ENCODE measurements around the gene BCAT1.
"Not testable (repeated sequence)": the region's sequence is repeated elsewhere in the genome, so short reads cannot be mapped to it uniquely, and the experiment has no call there.

The BCAT1 gene

DNA sequence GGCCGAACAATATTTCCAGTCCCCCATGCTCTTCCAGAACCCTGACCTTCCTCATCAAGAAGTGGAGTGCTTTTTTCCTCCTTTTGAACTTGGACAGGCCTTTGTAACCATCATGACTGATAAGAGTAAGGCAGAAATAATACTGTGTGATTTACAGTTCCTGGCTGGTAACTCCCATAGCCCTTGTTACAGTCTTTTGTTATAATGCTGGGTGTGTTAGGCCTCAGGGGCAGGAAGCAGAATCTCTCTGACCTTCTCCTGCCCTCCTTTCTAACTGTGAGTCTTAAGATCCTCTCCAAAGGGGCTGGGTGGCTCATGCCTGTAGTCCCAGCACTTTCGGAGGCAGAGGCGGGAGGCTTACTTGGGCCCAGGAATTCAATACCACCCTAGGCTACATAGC lies 59.5 kb downstream of the BCAT1 start:
- H3K4me1 Mint-ChIP-seq: no peaks in the 10 kb centered on the region
- H3K27ac Mint-ChIP-seq: no peak overlapping the region
- DNase-seq: no peak
- no peaks in the 10 kb centered on the region for H3K27me3 Mint-ChIP-seq
- H3K9me3 Mint-ChIP-seq: no peaks in the 10 kb centered on the region
- no peak overlapping the region for H3K4me3 Mint-ChIP-seq
- no peak for ATAC-seq
- peaks cover 3% of the 10 kb centered on the region for H3K36me3 Mint-ChIP-seq (ENCODE audit: low read depth)

DNA sequence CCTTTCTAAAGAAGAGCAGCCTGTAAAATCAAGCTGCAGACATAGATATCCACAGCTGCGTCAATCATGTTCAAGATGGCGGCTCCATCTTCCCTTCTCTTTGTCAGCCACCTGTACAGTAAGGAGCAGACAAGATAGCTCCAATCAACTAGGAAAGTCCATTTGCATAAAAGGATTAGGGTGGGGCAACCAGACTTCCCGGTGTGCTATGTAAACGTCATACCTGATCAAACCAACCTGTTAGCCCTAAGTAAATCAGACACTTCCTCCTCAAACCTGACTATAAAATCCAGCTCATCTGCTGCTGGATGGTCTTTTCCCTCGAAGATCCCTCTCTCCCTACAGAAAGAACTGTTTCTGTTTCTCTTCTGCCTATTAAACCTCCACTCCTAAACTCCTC lies 60.1 kb downstream of the BCAT1 start:
- Mint-ChIP-seq H3K4me1 (no peaks in the 10 kb centered on the region), H3K27ac (no peak overlapping the region)

DNA sequence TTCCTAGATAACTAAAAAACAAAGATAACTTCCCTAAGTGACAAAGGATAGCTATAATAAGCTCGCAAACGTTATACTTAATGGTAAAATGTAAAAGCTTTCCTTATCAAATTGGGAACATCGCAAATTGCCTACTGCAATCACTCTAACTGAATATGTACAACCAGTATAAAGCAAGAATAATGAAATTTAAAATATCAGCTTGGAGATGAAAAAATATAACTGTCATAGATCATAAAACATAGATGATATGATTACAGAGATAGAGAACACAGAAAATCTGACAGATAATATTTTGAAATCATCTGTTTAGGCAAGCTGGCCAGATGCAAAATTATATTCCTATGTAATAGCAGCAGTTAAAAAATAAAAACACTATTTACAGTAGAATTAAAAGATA lies 64.0 kb downstream of the BCAT1 start:
- DNase-seq: no peak
- no peak for ATAC-seq
- H3K9me3 Mint-ChIP-seq: no peaks in the 10 kb centered on the region
- no peak overlapping the region for H3K27ac Mint-ChIP-seq
- H3K27me3 Mint-ChIP-seq: no peaks in the 10 kb centered on the region
- no peaks in the 10 kb centered on the region for H3K4me1 Mint-ChIP-seq
- peaks cover 6% of the 10 kb centered on the region for H3K36me3 Mint-ChIP-seq (ENCODE audit: low read depth)
- H3K4me3 Mint-ChIP-seq: no peak overlapping the region

More for the DNA sequence above, 60.1 kb downstream of the BCAT1 start:
- H3K36me3 Mint-ChIP-seq (ENCODE audit: low read depth): peaks cover 3% of the 10 kb centered on the region
- H3K27me3 Mint-ChIP-seq: no peaks in the 10 kb centered on the region
- ATAC-seq (no peak), DNase-seq (no peak)
- H3K9me3 Mint-ChIP-seq: no peaks in the 10 kb centered on the region
- H3K4me3 Mint-ChIP-seq: no peak overlapping the region

DNA sequence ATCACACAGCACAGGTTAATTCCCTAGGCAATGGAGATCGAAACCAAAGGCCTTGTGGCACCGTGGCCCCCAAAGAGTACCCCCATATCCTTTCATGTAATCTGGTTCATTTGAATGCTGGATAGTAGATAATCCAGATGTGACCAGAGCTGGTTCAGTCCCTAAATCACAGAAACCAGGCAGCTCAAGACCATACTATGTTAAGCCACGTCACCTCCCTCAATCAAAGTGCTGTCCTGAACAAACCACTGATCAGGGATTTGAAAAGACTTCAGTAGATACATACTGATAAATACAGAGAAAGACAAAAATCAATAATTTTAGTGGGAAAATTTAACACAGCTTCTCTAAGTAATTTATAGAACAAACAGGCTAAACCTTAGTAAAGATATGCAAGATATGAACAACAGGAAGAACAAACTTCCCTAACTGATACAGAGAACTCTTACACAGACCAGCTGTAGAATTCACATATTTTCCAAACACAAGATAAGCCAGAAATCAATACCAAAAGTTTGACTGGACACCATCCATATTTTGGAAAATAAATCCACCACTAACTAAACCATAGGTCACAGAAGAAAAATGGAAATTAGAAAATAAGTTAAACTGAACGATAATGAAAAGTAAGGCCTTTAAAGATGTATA lies 67.1 kb downstream of the BCAT1 start:
- DNase-seq: no peak
- Mint-ChIP-seq H3K4me3 (no peak overlapping the region), H3K27me3 (no peaks in the 10 kb centered on the region)

DNA sequence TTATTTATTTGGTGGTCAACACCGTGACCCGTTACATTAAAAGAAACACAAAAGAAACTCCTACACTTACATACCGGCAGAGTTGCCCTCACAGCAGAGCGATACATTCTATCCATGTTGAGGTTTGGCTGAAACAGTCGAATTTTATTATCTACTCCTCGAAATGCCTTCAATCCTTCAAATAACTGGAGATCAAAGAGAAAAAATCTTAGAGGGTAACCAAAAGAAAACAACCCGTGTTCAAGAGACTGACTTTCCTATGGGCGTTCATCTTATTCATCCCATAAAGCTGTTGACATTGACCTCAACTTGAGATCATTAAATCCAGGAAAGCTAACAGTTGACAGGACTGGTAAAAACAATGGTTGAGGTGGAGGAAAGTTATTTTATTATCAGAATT lies 67.7 kb downstream of the BCAT1 start:
- H3K27me3 Mint-ChIP-seq: no peaks in the 10 kb centered on the region
- H3K4me3 Mint-ChIP-seq: no peak overlapping the region
- ATAC-seq (no peak), DNase-seq (no peak)
- peaks cover 4% of the 10 kb centered on the region for H3K36me3 Mint-ChIP-seq (ENCODE audit: low read depth)
- no peaks in the 10 kb centered on the region for H3K9me3 Mint-ChIP-seq
- H3K4me1 Mint-ChIP-seq: no peaks in the 10 kb centered on the region
- no peak overlapping the region for H3K27ac Mint-ChIP-seq

More for the DNA sequence above, 67.1 kb downstream of the BCAT1 start:
- no peak for ATAC-seq
- H3K27ac Mint-ChIP-seq: no peak overlapping the region
- H3K9me3 Mint-ChIP-seq: no peaks in the 10 kb centered on the region
- H3K36me3 Mint-ChIP-seq (ENCODE audit: low read depth): peaks cover 4% of the 10 kb centered on the region
- H3K4me1 Mint-ChIP-seq: no peaks in the 10 kb centered on the region

DNA sequence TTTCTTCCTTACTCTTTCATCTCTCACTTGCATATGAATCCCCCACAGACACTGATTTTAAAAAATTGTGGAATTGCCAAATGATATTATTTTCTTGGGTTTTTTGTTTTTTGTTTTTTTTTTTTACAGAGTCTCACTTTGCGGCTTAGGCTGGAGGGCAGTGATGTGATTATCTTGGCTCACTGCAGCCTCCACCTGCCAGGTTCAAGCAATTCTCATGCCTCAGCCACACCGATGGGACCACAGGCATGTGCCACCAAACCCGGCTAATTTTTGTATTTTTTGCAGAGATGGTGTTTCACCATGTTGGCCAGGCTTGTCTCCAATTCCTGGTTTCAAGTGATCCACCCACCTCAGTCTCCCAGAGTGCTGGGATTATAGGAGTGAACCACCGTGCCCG lies 68.2 kb downstream of the BCAT1 start:
- no peak overlapping the region for H3K27ac Mint-ChIP-seq
- no peak overlapping the region for H3K4me3 Mint-ChIP-seq
- no peaks in the 10 kb centered on the region for H3K9me3 Mint-ChIP-seq
- no peaks in the 10 kb centered on the region for H3K4me1 Mint-ChIP-seq
- ATAC-seq (no peak), DNase-seq (no peak)
- H3K27me3 Mint-ChIP-seq: no peaks in the 10 kb centered on the region
- H3K36me3 Mint-ChIP-seq (ENCODE audit: low read depth): peaks cover 4% of the 10 kb centered on the region

DNA sequence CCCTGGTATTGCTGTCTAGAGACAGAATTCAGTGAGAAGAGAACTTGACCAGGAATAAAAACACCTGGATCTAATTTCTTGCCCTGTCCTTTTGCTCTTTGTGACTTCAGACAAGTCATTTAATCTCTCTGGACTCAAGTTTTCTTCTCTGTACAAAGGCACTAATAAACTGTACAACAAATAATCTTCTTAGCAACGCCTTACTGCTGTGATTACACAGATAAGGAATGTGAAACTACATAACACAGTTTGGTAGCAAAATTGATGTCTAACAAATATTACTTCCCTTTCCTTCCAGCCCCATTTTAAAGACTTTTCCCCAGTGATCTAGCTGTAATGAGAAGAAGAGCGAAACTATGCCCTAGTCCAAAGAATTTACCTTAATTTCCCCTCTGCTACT lies 69.3 kb downstream of the BCAT1 start:
- no peaks in the 10 kb centered on the region for H3K4me1 Mint-ChIP-seq
- H3K4me3 Mint-ChIP-seq: no peak overlapping the region
- peaks cover 9% of the 10 kb centered on the region for H3K36me3 Mint-ChIP-seq (ENCODE audit: low read depth)
- H3K9me3 Mint-ChIP-seq: no peaks in the 10 kb centered on the region
- no peak overlapping the region for H3K27ac Mint-ChIP-seq
- H3K27me3 Mint-ChIP-seq: no peaks in the 10 kb centered on the region
- ATAC-seq: no peak
- DNase-seq: no peak

DNA sequence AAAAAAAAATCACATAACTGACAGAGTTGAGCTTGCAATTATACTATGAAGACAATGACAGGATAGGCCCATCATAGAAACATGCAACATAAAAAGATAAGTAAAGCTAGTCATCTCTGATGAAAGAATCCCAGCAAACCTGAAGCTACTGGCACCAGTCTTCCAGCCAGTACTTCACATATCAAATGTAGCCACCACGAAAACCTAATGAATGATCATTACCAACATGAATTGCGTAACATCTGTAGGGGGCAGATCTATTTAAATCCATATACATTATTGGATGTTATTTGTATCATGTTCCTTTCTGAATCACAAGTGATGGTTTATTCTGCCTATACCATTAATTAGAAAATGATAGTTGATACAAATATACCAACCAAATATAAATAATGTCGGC lies 73.9 kb downstream of the BCAT1 start:
- Mint-ChIP-seq H3K36me3 (ENCODE audit: low read depth) (peaks cover 8% of the 10 kb centered on the region), H3K4me3 (no peak overlapping the region), H3K9me3 (no peaks in the 10 kb centered on the region), H3K27ac (no peak overlapping the region), H3K27me3 (no peaks in the 10 kb centered on the region), H3K4me1 (no peaks in the 10 kb centered on the region)
- DNase-seq: no peak
- no peak for ATAC-seq

DNA sequence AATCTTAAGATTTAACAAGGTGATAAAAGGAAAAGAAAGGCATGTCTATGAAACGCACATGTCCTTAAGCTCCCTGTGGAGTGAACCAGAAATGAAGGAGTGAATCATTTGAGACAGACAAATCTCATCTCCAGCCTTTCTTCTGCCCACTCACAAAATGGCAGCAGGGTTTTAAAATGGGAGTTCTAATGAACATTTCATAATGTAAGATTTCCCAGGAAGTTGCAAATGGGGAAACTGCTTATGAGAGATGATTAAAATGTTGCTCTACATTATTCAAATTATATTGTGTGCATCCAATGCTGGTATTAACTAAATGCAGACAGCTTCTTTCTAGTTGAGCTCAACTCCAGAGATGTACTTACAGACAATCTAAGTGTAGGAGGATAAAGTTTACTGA lies 76.7 kb downstream of the BCAT1 start:
- DNase-seq (no peak), ATAC-seq (no peak)
- peaks cover 11% of the 10 kb centered on the region for H3K36me3 Mint-ChIP-seq (ENCODE audit: low read depth)
- no peak overlapping the region for H3K4me3 Mint-ChIP-seq
- no peak overlapping the region for H3K27ac Mint-ChIP-seq
- H3K4me1 Mint-ChIP-seq: no peaks in the 10 kb centered on the region
- no peaks in the 10 kb centered on the region for H3K27me3 Mint-ChIP-seq
- H3K9me3 Mint-ChIP-seq: no peaks in the 10 kb centered on the region

DNA sequence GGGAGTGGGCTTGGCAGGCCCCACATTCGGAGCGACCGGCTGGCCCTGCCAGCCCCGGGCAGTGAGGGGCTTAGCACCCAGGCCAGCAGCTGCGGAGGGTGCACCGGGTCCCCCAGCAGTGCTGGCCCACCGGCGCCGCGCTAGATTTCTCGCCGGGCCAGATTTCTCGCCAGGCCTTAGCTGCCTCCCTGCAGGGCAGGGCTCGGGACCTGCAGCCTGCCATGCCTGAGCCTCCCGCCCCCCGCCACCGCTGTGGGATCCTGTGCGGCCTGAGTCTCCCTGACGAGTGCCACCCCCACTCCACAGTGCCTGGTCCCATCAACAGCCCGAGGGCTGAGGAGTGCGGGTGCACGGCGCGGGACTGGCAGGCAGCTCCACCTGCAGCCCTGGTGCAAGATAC lies 82.8 kb downstream of the BCAT1 start:
- H3K4me1 Mint-ChIP-seq: peaks cover 10% of the 10 kb centered on the region
- H3K4me3 Mint-ChIP-seq, H3K27ac Mint-ChIP-seq, H3K27me3 Mint-ChIP-seq, ATAC-seq, DNase-seq: not testable (repeated sequence)
- peaks cover 15% of the 10 kb centered on the region for H3K9me3 Mint-ChIP-seq
- peaks cover 16% of the 10 kb centered on the region for H3K36me3 Mint-ChIP-seq (ENCODE audit: low read depth)

DNA sequence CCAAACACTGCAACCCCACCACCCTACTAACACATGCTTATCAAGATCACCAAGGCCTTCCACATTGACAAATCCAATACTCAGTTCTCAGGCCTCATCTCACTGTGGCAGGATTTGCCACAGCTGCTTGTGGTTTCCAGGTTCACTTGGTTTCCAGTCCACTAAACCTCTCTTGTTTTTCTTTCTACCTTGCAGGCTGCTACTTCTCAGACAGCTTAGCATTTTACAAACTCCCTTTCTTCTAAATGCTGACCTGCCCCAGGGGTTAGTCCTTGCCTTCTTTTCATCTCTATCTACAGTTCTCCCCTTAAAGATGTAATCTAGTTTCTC lies 84.1 kb downstream of the BCAT1 start:
- H3K9me3 Mint-ChIP-seq: peaks cover 18% of the 10 kb centered on the region
- DNase-seq: no peak
- no peak for ATAC-seq

DNA sequence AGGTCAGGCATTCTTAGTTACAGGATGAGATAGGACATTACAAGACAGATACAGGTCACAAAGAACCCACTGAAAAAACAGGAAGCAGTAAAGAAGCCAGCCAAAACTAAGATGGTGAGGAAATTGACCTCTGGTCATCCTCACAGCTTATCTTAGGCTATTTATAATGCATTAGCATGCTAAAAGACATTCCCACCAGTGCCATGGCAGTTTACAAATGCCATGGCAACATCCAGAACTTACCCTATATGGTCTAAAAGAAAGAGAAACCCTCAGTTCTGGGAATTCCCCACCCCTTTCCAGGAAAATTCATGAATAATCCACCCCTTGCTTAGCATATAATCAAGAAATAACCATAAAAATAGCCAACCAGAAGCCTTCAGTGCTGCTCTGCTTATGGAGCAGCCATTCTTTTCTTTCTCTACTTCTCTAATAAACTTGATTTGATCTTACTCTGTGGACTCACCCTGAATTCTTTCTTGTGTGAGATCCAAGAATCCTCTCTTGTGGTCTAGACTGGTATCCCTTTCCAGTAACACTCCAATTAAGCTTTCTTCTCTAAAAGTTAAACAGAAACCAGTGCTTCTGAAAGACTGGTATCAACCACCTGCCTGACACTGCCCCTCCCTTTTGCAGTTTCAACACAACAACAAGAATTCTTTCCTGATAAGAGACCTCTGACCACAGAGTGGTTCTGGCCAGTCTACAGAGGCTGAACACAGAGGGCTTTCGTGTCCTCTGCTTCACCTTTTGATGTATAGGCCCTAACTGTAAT lies 86.9 kb downstream of the BCAT1 start:
- peaks cover 27% of the 10 kb centered on the region for H3K36me3 Mint-ChIP-seq (ENCODE audit: low read depth)
- ATAC-seq (no peak), DNase-seq (no peak)
- H3K4me1 Mint-ChIP-seq: peaks cover 10% of the 10 kb centered on the region
- peaks cover 20% of the 10 kb centered on the region for H3K9me3 Mint-ChIP-seq
- no peak overlapping the region for H3K27ac Mint-ChIP-seq
- no peak overlapping the region for H3K4me3 Mint-ChIP-seq
- H3K27me3 Mint-ChIP-seq: no peaks in the 10 kb centered on the region

More for the DNA sequence above, 84.1 kb downstream of the BCAT1 start:
- peaks cover 10% of the 10 kb centered on the region for H3K4me1 Mint-ChIP-seq
- peaks cover 23% of the 10 kb centered on the region for H3K36me3 Mint-ChIP-seq (ENCODE audit: low read depth)
- no peaks in the 10 kb centered on the region for H3K27me3 Mint-ChIP-seq
- no peak overlapping the region for H3K4me3 Mint-ChIP-seq
- H3K27ac Mint-ChIP-seq: no peak overlapping the region

DNA sequence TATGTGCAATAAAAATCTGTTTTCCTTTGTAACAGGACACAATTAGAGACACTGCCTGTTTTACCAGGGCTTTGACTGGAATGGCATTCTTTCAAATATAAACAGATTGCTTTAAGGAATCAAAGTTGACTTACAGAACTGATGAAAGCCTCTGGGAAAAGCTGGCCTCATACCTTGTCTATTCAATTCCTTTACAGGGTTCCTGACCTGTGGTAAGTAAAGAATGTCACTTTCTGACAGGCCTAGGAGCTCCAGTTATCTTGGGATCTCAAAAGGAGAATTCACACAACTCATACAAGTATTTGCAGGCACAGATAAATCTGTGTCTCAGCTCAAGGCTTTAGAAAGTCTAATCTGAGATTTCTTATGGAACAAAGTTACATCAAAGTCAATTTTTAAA lies 88.4 kb downstream of the BCAT1 start:
- peaks cover 20% of the 10 kb centered on the region for H3K9me3 Mint-ChIP-seq
- peaks cover 10% of the 10 kb centered on the region for H3K4me1 Mint-ChIP-seq
- H3K27me3 Mint-ChIP-seq: no peaks in the 10 kb centered on the region
- DNase-seq (no peak), ATAC-seq (no peak)
- H3K36me3 Mint-ChIP-seq (ENCODE audit: low read depth): peaks cover 29% of the 10 kb centered on the region
- H3K4me3 Mint-ChIP-seq: no peak overlapping the region
- H3K27ac Mint-ChIP-seq: no peak overlapping the region

DNA sequence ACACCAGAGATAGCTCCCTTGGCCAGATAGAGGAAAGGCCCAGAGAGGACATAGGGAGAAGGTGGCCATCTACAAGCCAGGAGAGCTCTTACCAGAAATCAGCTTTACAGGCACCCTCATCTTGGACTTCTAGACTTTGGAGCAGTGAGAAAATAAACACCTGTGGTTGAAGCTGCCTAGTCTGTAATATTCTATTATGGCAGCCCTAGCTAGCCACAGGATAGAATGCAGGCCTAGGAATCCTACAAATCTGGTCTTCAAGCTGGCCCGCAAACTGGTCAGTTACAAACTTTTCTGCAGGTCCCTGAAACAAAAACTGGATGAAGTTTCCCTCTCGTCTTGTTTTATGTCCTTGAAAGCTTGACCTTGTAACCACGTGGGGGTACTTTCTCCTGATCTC lies 92.4 kb downstream of the BCAT1 start:
- H3K9me3 Mint-ChIP-seq: peaks cover 8% of the 10 kb centered on the region
- H3K36me3 Mint-ChIP-seq (ENCODE audit: low read depth): peaks cover 23% of the 10 kb centered on the region
- ATAC-seq (no peak), DNase-seq (no peak)
- H3K4me1 Mint-ChIP-seq: peaks cover 16% of the 10 kb centered on the region
- H3K4me3 Mint-ChIP-seq: no peak overlapping the region
- no peaks in the 10 kb centered on the region for H3K27me3 Mint-ChIP-seq
- no peak overlapping the region for H3K27ac Mint-ChIP-seq

DNA sequence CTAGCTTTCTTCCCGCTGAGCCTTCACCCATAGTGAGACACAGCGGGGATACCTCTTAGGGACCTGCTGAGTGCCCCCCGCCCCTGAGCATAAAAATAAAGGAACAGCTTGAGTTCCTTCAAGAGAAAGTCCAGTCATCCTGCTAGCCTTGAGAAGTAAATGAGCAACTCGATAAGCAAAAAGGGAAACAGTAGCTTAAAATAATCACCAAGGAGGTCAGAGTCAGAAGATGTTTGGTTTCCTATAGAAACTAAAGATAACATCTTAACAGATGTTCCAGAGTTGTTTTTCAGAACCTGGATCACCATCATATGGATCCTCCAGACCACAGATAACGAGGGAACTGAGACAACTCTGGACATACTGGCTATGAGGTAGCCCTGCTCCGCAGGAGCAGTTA lies 94.0 kb downstream of the BCAT1 start:
- ATAC-seq (no peak), DNase-seq (no peak)
- Mint-ChIP-seq H3K9me3 (peaks cover 3% of the 10 kb centered on the region), H3K36me3 (ENCODE audit: low read depth) (peaks cover 16% of the 10 kb centered on the region), H3K27ac (no peak overlapping the region), H3K27me3 (peaks cover 4% of the 10 kb centered on the region), H3K4me3 (no peak overlapping the region), H3K4me1 (peaks cover 16% of the 10 kb centered on the region)
